ENCODE data around the gene EXOC4. TPM values are rescaled to one million over a fixed set of nuclear protein-coding genes. Genes with fewer than 3 reads are reported as not detected.
"Not testable (repeated sequence)": the region's sequence is repeated elsewhere in the genome, so short reads cannot be mapped to it uniquely, and the experiment has no call there.

The EXOC4 gene
- total RNA-seq, 1 donor from 2014 or later = 94.0 TPM

DNA sequence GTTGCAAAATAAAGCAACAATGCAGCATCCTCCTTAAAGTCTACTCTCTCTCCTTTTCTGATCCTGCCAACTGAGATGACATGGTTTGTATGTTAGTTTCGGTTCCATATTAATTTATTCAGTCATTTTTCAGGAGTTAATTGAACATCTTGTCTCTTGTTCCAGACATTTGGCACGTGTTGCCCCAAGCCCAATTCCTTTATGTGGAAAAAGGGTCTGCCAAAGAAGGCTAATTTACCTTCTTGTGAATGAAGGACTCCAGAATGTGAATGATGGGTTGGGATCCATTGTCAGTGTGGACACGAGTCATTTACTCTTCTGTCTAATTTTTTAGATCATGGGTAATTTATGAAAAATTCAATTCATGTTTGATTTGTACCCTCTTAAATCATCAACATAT lies 523.4 kb downstream of the EXOC4 start:
- TF ChIP-seq, protein P1, sequence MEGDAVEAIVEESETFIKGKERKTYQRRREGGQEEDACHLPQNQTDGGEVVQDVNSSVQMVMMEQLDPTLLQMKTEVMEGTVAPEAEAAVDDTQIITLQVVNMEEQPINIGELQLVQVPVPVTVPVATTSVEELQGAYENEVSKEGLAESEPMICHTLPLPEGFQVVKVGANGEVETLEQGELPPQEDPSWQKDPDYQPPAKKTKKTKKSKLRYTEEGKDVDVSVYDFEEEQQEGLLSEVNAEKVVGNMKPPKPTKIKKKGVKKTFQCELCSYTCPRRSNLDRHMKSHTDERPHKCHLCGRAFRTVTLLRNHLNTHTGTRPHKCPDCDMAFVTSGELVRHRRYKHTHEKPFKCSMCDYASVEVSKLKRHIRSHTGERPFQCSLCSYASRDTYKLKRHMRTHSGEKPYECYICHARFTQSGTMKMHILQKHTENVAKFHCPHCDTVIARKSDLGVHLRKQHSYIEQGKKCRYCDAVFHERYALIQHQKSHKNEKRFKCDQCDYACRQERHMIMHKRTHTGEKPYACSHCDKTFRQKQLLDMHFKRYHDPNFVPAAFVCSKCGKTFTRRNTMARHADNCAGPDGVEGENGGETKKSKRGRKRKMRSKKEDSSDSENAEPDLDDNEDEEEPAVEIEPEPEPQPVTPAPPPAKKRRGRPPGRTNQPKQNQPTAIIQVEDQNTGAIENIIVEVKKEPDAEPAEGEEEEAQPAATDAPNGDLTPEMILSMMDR (IDR thresholded peaks at IDR 0.05; ENCODE audit: unreplicated experiment) = no peak
- Mint-ChIP-seq H3K9me3 (ENCODE audit: unreplicated experiment) (no peaks in the 10 kb centered on the region), H3K27me3 (ENCODE audit: unreplicated experiment) (no peaks in the 10 kb centered on the region), H3K4me1 (ENCODE audit: unreplicated experiment) (no peaks in the 10 kb centered on the region), H3K4me3 (ENCODE audit: unreplicated experiment) (no peak overlapping the region), H3K36me3 (ENCODE audit: low read depth, unreplicated experiment) (peaks cover 7% of the 10 kb centered on the region), H3K27ac (ENCODE audit: unreplicated experiment) (no peak overlapping the region)
- no peak for DNase-seq (ENCODE audit: low spot score)

DNA sequence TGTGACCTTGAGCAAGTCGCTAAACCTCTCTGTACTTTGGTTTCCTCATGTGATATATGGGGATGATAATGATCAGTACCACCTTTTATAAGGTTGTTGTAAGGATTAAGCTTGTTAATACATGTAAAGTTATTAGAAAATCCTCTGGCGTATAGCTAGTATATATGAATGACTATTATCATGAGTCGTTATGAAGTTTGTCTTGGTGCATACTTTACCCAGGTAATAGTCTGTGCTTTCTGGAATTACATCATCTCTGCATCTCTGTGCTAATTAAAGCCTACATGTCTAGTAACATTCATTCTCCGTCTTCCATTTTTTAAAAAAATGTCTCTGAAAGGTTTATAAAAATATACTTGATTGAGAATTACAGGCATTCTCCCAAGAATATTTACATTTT lies 524.8 kb downstream of the EXOC4 start:
- H3K4me1 Mint-ChIP-seq (ENCODE audit: unreplicated experiment) = no peaks in the 10 kb centered on the region
- TF ChIP-seq, protein P1 (IDR thresholded peaks at IDR 0.05; ENCODE audit: unreplicated experiment) = no peak
- H3K27ac Mint-ChIP-seq (ENCODE audit: unreplicated experiment) = no peak overlapping the region
- no peaks in the 10 kb centered on the region for H3K9me3 Mint-ChIP-seq (ENCODE audit: unreplicated experiment)
- H3K27me3 Mint-ChIP-seq (ENCODE audit: unreplicated experiment) = no peaks in the 10 kb centered on the region
- no peak for DNase-seq (ENCODE audit: low spot score)
- no peak overlapping the region for H3K4me3 Mint-ChIP-seq (ENCODE audit: unreplicated experiment)
- peaks cover 7% of the 10 kb centered on the region for H3K36me3 Mint-ChIP-seq (ENCODE audit: low read depth, unreplicated experiment)

DNA sequence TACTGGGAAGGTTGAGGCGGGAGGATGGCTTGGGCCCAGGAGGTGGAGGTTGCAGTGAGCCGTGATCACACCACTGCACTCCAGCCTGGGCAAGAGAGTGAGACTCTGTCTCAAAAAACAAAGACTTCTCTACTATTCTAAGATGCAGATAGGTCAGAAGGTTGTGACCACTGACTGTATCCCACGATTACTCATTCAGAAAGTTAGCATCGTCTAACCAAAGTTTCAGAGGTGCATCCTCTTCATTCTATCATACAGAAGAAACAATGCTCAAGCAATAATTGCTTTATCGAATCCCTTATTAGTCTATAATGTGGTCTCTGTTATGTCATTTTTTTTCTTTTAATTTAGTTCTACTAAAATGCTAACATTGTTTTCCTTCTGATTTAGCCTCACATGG lies 525.6 kb downstream of the EXOC4 start:
- DNase-seq (ENCODE audit: low spot score) = no peak
- TF ChIP-seq, protein P1 (IDR thresholded peaks at IDR 0.05; ENCODE audit: unreplicated experiment) = no peak
- H3K27ac Mint-ChIP-seq (ENCODE audit: unreplicated experiment) = no peak overlapping the region
- H3K4me1 Mint-ChIP-seq (ENCODE audit: unreplicated experiment) = no peaks in the 10 kb centered on the region
- H3K27me3 Mint-ChIP-seq (ENCODE audit: unreplicated experiment) = no peaks in the 10 kb centered on the region
- H3K36me3 Mint-ChIP-seq (ENCODE audit: low read depth, unreplicated experiment) = peaks cover 7% of the 10 kb centered on the region
- no peak overlapping the region for H3K4me3 Mint-ChIP-seq (ENCODE audit: unreplicated experiment)
- H3K9me3 Mint-ChIP-seq (ENCODE audit: unreplicated experiment) = no peaks in the 10 kb centered on the region

DNA sequence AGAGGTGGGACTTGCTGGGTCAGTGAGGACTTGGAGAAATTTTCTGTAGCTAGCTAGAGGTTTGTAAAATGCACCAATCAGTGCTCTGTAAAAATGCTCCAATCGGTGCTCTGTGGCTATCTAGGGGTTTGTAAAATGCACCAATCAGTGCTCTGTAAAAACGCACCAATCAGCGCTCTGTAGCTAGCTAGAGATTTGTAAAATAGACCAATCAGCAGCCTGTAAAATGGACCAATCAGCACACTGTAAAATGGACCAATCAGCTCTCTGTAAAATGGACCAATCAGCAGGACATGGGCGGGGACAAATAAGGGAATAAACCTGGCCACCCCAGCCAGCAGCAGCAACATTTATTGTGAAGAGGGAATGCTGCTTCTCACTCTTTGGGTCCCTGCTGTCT lies 526.7 kb downstream of the EXOC4 start:
- H3K36me3 Mint-ChIP-seq (ENCODE audit: low read depth, unreplicated experiment); DNase-seq (ENCODE audit: low spot score); H3K27me3 Mint-ChIP-seq (ENCODE audit: unreplicated experiment); H3K27ac Mint-ChIP-seq (ENCODE audit: unreplicated experiment); H3K4me1 Mint-ChIP-seq (ENCODE audit: unreplicated experiment); H3K4me3 Mint-ChIP-seq (ENCODE audit: unreplicated experiment); H3K9me3 Mint-ChIP-seq (ENCODE audit: unreplicated experiment): not testable (repeated sequence)

GRCh38 chr7:133780912-133781311 lies 528.0 kb downstream of the EXOC4 start:
- peaks cover 7% of the 10 kb centered on the region for H3K36me3 Mint-ChIP-seq (ENCODE audit: low read depth, unreplicated experiment)
- no peak overlapping the region for H3K4me3 Mint-ChIP-seq (ENCODE audit: unreplicated experiment)
- no peak overlapping the region for H3K27ac Mint-ChIP-seq (ENCODE audit: unreplicated experiment)
- TF ChIP-seq, protein P1 (IDR thresholded peaks at IDR 0.05; ENCODE audit: unreplicated experiment) = no peak
- no peak for DNase-seq (ENCODE audit: low spot score)
- H3K27me3 Mint-ChIP-seq (ENCODE audit: unreplicated experiment) = no peaks in the 10 kb centered on the region
- no peaks in the 10 kb centered on the region for H3K9me3 Mint-ChIP-seq (ENCODE audit: unreplicated experiment)
- H3K4me1 Mint-ChIP-seq (ENCODE audit: unreplicated experiment) = no peaks in the 10 kb centered on the region
